SIG-M5 (cell line): Measurements from ENCODE around the gene ADCY7.

ENCODE experiments used
- DNase-seq: peaks from one replicate; lab custom pipeline; 2025; lab: John Stamatoyannopoulos, UW

ADCY7 gene

DNA sequence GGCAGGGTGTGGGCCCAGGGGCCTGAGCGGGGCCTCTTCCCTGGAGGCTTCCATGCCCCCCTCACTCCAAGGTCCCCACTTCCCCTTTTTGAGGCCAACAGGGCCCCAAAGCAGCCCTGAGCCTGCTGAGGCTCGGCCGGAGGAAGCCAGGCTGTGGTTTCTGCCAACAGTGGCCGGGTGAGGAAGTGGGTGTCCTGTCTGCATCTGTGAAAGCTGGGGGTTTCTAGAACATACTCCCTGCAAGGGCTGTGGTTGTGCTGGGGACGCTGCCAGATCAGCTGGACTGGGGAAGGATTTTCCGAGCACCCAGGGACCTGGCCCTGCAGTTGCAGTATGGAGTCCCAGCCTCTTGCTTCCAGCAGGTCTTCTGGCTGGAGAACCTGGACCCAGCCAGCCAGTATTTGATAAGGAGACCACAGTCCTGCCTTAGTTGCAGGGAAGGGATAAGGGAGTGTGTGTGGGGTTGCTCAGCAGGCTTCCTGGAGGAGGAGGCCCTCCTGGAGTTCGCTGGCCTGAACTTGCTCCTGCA, 15.7 kb downstream of the ADCY7 start:
- peak; percentile 92 for DNase-seq

DNA sequence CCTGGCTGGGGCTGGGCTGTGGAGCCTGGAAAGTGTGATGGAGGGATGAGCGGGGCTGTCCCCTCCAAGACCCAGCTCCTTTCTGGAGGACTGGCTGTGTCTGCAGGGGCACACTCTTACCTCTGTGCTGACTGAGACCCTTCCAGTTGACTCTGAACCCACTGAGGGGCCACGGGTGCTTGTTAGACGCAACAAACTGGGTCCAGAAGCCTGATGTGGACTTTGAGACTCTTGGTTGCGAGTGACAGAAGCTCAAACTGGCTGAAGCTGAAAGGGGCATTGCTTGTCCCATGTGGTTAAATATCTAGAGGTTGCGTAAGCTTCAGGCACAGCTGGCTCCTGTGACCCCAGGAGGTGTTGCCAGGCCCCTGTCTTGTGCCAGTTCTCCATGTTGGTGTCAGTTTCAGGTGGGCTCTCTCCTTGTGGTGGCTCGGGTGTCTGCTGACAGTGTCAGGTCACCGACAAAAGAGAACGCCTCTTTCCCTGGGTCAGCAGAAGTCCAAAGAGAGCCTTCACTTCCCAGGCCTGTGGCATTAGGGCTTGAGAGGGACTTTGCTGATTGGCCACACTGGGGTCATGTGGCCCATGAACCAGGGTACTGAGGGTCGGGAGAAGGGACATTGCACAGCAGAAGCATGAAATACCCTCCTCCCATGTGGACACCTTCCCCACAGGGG, 16.7 kb downstream of the ADCY7 start:
- DNase-seq = no peak

DNA sequence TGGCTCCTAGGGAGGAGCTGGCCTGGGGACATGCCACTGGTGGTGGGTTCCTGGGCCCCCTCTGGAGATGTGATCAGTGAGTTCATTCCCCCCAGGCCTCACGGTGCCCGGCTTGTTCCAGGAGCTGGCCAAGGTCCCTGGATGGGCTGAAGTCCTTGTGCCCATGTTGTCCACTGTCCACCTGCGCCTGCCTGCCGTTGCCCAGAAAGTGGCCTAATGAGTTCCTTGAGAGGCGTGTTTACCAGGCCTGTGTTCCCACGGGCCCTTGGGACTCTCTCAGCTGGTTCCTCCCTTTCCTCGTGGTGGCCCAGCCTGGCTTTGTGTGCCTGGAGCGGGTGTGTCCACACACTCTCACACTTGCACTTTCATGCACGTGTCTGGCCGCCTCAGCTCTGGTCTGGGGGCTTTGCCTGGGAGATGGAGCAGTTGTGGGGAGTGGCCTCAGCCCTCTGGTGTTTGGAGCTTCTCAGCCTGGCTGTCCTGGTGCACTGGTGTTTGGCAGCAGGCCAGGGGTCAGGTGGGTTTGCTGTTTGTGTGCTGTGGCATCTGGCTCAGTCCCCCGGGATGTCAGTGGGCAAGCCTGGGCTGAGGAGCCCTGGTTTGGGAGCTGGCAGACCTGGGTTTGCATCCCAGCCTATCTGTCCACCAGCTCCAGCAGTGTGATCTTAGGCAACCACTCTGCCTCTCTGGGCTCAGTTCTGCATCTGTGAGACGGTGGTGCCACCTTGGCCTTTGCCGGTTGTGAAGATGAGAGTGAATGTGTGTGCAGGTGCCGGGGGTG, 18.0 kb downstream of the ADCY7 start:
- no peak for DNase-seq

DNA sequence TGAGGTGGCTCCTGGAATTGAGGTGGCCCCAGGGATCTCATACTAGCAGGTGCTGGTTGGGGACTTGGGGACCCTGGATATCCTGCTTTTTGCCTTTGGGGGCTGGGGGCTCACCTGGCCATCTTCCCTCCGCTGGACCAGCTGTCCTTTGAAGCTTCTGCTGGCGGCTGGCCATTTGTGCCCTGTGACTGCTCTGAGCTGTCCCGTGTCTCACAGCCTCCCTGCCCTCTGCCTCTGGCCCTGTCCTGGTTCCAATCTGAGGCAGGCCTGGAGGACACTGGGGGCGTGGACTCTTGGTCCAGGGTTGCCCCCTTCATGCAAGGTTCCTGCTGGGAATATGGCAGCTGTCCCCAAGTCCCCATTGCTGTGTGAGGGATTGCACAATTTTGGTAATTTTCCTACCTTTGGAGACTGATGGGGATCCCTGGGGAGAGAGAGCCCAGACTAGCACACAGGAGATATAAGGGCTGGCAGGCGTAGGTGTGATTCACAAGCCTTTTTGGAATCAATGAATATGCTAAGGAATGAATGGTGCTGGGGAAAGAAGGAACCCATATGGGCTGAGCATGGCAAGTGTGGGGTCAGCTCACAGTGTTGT, 19.2 kb downstream of the ADCY7 start:
- no peak for DNase-seq

DNA sequence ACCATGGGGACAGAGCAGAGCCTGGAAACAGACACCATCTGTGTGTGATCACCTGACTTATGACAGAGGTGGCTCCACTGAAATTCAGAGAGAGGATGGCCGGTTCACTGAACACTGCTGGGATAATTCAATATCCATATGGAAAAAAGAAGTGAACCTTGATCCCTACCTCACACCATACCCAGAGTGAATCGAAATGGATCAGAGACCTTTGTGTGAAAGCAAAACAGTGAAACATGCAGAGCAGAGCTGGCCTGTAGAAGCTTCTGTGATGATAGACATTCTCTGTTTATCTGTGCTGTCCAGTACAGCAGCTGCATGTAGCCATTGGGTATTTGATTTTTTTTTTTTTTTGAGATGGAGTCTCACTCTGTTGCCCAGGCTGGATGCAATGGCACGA, 20.3 kb downstream of the ADCY7 start:
- no peak for DNase-seq

DNA sequence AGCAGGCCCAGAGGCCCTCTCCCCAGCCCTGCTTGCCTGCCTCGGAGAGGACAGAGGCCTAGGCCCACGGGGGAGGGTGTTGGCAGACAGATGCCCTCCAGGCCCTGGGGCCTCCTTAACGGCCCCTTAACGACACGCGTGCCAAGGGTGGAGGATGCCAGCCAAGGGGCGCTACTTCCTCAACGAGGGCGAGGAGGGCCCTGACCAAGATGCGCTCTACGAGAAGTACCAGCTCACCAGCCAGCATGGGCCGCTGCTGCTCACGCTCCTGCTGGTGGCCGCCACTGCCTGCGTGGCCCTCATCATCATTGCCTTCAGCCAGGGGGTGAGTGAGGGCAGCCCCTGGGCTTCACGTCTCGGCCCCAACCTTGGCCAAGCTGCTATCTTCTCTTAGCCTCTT, 21.7 kb downstream of the ADCY7 start:
- DNase-seq = no peak

DNA sequence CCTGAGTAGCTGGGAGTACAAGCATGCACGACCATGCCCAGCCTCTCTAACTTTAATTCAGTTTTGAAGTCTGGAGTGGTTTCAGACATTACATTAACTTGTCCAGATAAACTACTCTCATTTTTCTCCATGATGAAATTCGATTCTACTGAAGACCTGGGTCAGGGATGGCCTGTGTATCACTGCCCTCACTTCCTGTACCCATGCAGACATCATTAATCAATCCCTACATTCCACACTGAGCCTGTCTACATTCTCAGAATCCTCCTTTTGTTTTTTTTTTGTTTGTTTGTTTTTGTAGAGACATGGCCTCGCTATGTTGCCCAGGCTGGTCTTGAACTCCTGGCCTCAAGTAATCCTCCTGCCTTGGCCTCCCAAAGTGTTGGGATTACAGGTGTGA, 22.6 kb downstream of the ADCY7 start:
- DNase-seq = no peak

DNA sequence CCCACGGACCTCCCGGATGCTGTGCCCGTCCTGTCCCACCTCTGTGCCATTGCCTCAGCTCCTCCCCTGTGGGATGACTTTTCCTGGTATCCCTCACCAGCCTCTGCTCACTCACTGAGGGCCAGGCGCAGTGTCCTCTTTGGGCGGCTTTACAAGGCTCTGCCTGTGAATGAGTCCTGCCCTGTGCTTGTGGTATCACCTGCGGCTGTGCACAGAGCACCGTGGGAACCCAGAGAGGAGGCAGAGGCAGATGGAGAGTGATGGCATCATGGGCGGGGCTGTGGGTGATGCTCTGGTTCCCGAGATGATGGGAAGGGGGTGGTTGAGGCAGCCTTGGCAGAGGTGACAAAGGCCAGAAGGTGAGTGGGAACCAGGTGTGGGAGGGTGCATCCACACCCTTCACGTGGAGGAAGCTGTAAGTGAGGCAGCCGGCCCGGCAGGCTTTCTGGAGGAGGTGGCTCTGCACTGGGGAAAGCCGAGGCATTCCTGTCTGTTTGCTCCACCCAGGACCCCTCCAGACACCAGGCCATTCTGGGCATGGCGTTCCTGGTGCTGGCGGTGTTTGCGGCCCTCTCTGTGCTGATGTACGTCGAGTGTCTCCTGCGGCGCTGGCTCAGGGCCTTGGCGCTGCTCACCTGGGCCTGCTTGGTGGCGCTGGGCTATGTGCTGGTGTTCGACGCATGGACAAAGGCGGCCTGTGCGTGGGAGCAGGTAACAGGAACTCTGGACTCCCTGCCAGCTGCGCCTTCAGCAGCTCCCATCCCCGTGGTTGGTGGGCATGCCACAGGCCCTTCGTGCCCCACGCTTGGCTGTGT, 23.8 kb downstream of the ADCY7 start:
- no peak for DNase-seq

DNA sequence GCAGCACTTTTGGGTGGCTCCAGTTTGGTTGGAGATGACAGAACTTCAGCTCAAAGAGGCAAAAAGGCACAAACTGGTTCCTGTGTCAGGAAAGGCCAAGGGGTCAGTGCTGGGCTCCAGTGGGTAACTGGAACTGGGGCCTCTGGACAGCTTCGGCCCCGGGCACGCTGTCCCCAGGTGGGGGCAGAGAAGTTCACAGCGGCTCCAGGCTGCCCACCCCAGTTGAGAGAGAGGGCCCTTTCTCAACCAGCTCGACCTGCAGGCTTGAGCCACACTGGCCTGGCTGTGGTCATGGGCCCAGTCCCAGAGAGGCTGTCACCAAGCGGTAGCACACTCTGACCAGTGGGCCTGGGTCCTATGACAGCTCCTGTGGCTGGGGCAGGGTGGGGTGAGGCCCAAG, 24.5 kb downstream of the ADCY7 start:
- no peak for DNase-seq

DNA sequence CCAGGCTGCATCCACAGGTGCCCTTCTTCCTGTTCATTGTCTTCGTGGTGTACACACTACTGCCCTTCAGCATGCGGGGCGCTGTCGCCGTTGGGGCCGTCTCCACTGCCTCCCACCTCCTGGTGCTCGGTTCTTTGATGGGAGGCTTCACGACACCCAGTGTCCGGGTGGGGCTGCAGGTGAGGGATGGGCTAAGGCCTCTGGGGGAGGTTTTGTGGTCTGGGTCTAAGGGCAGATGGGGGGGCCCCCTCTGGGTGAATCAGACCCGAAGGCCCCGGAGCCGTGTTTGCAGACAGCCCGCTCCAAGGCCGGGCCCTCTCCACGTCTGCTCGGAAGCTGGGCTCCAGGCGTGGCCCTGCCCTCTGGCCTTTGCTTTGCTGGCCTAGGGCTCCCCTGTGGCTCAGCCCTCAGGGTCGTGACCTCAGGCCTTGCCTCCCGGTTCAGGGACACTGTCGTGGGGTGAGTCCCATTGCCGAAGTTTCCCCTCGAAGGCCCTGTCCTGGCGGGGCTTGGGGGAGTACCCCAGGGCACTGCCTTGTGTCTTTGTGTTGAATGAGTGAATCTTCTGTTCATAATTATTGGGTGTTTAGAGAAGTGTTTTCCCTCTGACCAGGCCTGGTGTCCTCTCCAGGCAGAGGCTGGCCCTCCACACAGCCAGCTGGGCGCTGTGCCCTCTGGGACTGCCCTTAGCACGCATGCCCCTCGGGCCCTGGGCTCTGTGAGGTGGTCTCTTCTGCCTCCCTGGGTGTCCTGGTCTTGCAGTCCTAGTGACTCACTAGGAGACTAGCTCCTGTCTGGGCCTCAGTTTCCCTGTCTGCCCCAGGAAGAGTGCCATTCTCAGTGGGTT, 25.6 kb downstream of the ADCY7 start:
- DNase-seq = no peak

DNA sequence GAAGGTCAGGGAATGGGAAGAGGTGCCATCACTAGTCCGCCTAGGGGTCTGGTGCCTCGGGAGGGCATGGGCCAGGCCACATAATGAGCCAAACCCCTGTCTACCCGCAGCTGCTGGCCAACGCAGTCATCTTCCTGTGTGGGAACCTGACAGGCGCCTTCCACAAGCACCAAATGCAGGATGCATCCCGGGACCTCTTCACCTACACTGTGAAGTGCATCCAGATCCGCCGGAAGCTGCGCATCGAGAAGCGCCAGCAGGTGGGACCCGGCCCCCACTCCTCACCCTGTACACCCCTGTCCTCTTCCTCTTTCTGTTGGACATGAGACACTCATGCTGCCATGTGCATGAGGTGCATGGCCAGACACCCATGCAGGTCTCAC, 26.2 kb downstream of the ADCY7 start:
- DNase-seq = no peak

DNA sequence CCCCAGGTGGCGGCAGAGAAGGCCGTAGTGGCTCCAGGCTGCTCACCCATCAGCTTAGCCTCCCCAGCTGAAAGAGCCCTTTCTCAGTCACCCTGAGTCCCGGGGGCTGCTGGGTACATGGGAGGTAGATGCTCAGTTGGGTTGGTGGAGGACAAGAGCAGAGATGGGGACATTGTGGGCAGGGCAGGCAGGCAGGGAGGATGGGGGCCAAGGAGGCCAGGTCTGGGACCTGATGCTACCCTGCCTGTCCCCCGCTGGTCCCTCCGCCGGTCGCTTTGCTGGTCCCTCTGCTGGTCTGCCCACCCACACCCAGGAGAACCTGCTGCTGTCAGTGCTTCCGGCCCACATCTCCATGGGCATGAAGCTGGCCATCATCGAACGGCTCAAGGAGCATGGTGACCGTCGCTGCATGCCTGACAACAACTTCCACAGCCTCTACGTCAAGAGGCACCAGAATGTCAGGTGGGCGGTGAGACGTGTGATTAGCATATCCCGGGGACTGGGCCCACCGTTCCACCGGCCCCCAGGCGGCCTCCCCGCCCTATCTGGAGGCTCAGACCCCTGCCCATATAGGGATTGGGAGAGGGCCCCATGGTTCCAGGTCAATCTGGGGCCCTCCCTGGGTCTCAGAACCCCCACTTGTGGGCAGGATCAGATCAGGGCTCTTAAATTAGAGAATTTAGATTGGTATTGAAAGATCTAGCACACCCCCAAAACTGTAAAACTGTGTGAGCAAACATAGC, 26.9 kb downstream of the ADCY7 start:
- no peak for DNase-seq

DNA sequence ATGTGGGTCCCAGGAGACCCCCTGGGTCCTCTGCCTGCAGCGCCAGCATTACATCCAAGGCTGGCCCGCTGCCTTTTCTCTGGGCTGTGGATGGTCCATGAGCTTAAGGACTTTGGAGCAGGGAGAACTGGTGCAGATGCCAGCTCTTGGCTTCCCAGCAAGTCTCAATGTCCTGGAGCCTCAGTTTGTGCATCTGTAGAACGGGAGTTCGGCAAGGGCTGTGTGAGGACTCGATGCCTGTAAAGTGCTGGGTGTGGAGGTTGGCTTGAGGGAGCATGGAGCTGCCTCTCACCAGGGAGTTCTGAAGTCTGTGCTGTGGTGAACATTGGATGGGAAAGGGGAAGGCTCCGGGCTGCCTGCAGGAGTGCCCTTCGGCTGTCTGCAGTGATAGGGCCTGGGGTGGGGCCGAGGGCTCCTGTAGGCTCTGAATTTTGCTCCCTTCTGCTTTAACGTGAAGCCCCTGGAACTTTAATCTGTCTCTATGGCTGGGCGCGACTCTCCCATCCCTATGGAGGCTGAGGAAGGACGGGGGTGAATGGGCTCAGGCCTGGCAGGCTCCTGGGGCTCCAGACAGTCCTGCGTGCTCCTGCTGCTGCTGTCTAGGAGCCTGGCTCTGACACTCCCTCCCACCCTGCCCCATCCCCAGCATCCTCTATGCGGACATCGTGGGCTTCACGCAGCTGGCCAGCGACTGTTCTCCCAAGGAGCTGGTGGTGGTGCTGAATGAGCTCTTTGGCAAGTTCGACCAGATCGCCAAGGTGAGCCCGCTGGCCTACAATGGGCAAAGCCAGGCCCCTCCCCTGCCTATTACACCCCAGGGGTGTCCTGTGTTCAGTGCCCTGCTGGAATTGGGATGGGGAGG, 27.9 kb downstream of the ADCY7 start:
- DNase-seq = no peak

DNA sequence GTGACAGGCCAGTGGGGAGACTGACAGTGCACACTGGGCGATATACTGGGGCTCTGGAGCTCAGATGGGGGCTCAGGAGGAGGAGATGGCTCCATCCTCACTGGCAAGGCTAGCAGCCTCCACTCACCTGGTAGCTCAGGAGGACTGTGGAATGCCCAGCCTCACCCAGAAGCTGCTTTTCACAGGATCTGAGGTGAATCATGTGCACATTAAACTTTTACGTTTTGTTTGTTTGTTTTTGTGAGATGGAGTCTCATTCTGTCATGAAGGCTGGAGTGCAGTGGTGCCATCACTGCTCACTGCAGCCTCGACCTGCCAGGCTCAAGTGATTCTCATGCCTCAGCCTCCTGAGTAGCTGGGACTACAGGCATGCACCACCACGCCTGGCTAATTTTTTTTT, 28.6 kb downstream of the ADCY7 start:
- DNase-seq = no peak

DNA sequence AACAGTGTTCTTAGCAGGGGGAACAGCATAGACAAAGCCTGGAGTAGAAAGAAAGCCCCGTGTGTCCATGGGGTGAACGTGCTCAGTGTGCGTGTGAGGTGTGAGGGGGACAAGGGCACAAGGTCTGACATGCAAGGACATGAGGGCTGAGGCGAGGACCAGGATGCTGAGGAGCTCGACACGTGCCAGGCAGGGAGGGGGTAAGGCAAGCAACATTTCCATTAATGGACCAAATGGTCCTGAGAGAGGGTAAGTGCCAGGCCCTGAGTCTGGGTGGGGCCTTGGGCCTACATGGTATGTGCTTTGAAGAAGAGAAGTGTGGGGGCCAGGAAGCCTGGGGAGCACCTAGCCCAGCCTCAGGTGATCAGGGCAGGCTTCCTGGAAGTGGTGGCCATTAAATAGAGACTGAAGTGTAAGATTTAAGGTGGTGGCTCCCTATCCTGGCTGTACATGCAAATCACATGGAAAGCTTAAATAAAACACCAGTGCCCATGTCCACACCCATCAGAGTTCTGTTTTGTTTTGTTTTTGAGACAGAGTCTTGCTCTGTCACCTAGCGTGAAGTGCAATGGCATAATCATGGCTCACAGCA, 29.3 kb downstream of the ADCY7 start:
- no peak for DNase-seq

DNA sequence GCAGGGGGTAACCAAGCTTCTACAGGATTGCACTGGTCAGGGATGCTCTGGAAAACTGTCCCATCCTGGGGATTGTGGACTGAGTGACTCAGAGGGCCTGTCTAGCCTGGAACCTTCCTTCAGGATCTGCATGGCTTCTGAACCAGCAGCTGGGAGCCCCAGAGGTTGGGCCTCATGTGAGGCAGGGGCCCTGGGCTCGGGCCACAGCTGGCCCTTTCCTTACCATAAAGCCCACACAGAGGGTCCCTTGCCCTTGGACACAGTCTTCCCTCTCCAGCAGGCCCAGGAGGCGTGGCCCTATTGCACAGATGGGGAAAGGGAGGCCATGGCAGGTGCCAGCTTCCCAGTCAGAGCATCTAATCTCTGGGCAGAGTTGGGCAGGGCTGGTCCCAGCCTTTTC, 30.5 kb downstream of the ADCY7 start:
- DNase-seq = no peak

DNA sequence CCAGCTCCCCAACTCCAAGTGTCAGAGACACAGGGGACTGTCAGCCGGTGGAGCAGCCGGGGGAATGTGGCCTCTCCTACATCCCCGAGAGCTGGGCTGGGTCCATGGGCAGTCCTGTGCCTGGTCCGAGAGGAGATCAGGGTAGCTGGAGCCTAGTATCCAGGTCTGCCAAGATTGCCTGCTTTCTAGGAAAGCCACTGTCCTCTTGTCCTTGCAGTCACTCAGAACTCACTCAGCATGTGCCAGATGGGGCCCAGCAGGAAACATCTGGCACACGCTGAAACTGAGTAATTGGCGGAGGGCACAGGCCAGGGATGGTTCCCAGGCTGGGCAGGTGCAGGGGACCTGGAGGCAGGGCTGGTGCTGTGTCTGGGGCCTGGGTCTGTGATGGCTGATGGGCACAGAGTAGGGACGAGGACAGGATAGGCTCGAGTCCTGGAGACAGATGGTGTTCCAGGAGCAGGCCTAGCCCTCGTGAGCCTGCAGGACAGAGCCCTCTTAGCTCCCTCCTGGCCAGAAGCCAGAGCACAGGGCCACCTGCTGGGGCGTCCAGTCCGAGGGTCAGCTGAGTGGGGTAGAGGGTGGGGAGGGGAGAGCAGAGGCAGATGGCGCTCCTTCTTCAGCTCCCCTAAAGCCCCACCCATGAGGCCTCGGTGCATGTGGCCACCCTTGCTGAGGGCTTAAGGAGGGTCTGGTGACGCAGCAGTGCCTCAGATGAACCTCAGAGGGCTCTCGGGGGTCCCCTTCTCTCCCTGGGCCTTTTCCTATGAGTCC, 31.1 kb downstream of the ADCY7 start:
- DNase-seq = no peak

DNA sequence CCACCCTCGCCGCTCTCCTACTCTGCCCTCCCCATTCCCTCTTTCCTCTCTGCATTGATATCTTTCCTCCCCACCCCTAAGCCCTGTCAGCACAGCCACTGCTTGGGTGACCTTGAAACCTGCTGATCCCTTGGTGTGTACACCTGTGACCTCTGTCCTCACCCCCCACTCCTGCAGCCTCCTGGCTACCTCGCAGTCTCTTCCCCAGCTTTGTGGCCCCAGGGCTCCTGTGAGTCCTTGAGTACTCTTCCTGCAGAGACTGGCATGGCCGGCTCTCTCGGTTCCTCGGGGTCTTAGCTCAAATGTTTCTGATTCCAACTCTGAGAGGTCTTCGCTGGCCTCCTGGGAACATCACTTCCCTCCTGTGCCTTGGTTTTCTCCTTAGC, 31.7 kb downstream of the ADCY7 start:
- no peak for DNase-seq
